ENCODE results near the gene AGTRAP.

AGTRAP gene

DNA sequence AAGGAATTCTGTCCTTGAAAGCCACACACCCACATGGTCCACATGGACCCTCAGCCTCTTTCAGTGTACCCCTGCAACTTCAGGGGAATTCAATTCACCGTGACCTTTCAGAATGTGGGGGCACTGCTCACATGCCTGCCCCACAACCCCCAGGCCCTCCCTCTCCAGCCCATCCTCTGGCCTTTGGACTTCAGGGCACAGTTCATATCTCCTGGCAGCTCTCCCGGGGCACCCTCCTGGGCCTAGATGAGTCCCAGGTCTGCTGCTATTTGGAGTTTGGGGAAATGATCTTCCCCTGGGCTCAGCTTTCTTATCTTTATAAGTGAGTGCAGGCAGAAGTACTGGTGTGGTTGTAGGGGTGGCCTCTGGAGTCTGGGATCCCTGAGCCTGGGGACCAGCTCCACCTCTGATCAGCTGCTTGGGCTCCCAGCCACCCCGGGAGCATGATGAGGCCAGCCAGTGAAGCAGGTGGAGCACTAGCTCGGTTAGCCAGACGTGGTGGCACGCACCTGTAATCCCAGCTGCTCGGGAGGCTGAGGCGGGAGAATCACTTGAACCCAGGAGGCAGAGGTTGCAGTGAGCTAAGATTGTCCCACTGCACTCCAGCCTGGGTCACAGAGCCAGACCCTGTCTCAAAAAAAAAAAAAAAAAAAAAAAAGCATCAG is 41.9 kb downstream of the AGTRAP start:
- intact Hi-C loops (cut with DNase I), result no loop called here
- no peak for DNase-seq

DNA sequence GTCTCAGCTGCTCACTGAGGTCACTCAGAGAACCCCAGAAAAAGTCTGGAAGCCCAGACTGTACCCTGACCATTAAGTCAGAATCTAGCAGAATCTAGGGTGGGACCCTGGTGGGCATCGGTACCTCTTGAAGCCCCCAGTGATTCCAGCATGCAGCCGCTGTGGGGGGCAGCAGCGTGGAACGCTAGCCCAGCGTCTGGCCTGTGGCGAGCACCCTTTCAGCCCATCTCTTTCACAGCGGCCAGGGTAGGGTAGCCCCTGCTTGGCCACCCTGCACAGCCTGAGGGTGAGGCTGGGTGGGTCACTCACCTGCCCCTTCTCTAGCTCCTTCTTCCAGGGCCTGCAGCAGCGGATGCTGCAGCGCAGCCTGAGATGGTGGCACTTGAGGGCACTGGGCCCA is 42.4 kb downstream of the AGTRAP start:
- no peak for DNase-seq
- intact Hi-C loops (cut with DNase I), result no loop called here

- intact Hi-C loops (cut with DNase I), result no loop called here
- DNase-seq, result no peak
Observed at GRCh38 chr1:11778844-11779623, 43.1 kb downstream of the AGTRAP start.

DNA sequence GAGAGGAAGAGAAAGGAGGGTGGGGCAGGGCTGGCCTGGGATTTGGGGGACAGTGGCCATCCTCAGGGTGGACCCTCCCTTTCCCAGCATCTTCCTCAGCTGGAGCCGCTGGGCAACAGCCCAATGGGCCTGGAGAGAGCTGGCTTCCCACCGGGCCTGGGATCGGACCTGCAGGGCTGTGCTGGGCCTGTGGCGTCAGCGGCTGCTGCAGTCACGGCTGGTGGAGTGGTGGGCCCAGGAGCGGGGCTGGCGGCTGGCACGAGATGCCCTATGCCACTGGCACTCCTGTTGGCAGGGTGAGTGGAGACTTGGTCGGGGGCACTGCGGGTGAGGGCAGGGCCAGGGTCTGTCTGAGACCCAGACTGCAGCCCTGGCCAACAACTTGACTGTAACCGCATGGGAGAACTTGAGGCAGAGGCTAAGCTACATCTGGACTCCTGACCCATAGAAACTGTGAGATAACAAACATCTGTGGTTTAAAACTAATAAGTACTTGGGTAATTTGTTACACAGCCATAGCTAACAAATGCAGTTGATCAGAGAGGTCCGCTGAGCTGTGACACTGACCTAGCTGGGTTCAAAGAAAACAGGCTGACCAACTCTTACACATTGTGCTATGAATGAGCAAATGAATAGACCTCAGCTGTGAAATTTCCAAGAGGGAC is 43.9 kb downstream of the AGTRAP start:
- intact Hi-C loops (cut with DNase I), result no loop called here
- no peak for DNase-seq

GRCh38 chr1:11780380-11781147 is 44.6 kb downstream of the AGTRAP start:
- DNase-seq, result no peak

DNA sequence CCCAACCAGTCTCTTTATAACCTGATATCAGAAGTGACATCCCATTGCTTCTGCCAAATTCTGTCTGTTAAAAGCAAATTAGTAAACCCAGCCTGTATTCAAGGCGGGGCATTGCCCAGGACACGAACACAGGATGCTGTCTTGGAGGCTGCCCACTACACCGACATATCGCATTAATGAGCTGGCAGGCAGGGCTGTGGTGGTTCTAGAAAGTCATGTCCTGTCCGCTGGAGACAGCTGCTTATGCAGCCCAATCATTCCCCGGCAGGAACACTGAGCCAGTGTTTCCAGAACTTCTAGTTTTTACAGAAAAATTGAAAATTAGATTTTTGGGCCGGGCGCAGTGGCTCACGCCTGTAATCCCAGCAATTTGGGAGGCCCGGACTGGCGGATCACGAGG is 45.4 kb downstream of the AGTRAP start:
- intact Hi-C loops (cut with DNase I), result no loop called here

More at GRCh38 chr1:11780380-11781147, 44.6 kb downstream of the AGTRAP start:
- intact Hi-C loops (cut with DNase I), result no loop called here

GRCh38 chr1:11782127-11782708 is 46.3 kb downstream of the AGTRAP start:
- DNase-seq, result no peak
- intact Hi-C loops (cut with DNase I), result no loop called here

More for the DNA sequence above, 45.4 kb downstream of the AGTRAP start:
- no peak for DNase-seq

- intact Hi-C loops (cut with DNase I), result no loop called here
- no peak for DNase-seq
Observed at GRCh38 chr1:11783556-11783955, 47.6 kb downstream of the AGTRAP start.

DNA sequence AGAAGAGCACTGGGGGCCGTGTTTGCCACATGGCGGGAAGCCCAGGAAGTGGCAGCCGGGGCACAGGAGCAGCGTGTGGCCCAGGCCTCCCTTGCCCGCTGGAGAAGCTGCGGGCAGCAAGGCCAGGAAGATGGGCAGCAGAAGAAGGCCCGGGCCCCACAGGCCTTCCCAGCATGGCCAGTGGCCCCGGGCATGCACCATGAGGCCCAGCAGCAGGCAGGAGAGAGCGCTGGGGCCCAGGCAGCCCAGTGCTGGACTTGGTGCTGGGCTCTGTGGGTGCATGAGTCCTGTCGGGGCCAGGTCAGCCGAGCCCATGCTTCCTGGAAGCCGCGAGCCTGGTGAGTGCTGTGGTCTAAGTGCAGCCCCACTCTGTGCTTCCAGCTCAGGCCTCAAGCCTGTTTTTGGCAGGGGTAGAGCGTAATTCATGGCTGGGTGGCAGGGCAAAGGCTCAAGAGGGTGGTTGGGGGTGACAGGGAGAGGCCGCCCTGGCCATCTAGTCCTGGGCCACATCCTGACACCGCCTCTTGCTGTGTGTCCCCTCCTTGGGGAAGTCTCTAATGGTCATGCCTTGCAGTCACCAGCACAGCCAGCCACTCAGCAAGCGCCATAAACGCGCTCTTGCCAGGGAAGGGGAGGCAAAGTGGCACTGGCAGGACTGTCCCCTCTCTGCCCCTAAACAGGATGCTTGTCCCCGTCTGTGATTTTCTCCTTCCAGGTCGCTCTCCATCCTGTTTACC is 48.5 kb downstream of the AGTRAP start:
- intact Hi-C loops (cut with DNase I), result no loop called here
- no peak for DNase-seq

DNA sequence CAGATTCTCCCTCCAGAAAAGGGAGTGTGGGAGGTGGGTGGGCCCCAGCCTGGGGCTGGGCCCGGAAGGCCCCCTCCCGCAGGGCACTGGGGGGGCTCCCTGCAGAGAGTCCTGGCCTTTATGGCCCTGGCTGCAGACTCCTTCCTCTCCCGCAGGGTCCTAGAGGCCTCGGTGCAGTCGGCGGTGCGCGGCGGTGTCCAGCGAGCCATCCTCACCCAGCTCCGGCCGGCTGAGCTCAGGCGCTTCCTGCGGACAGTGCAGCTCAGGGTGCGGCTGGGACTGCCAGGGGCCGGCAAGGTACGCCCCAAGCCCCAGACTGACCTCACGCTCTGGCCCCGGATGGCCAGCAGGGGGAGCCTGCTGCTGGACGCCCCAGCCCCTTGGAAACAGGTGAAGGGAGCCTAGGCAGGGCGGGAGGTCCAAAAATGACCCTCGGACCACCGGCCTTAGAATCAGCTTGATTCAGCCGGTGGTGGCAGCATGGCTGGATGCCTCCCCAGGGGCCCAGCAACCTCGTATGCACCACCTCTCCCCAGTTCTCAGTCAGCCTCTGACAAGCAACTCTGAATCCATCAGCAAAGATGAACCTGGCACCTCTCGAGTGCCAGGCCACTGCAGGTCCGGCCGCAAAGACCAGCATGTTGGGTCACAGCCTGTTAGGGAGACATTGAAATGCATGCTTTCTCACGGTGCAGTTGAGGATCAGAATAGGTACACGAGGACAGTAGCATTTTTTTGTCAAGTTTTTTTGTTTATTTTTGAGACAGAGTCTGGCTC is 49.2 kb downstream of the AGTRAP start:
- DNase-seq, result peak in 40 of 42 donors; percentile 43 to 84 (median 63)
- intact Hi-C loops (cut with DNase I), result no loop called here

DNA sequence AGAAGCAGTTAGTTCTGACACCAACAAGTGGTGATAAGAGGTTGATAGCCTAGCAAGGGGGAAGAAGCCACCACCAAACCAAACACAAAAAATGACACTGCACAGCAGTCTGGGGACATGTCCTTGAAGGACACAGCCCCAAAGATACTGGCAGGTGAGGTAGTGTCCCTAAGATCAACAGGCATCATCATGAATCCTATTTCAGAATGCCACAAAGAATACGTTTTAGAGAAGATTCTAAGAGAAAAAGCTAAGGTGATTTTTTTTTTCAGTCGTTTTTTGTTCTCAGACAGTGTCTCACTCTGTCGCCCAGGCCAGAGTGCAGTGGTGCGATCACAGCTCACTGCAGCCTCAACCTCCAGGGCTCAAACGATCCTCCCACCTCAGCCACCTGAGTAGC is 50.2 kb downstream of the AGTRAP start:
- DNase-seq, result no peak
- intact Hi-C loops (cut with DNase I), result no loop called here

DNA sequence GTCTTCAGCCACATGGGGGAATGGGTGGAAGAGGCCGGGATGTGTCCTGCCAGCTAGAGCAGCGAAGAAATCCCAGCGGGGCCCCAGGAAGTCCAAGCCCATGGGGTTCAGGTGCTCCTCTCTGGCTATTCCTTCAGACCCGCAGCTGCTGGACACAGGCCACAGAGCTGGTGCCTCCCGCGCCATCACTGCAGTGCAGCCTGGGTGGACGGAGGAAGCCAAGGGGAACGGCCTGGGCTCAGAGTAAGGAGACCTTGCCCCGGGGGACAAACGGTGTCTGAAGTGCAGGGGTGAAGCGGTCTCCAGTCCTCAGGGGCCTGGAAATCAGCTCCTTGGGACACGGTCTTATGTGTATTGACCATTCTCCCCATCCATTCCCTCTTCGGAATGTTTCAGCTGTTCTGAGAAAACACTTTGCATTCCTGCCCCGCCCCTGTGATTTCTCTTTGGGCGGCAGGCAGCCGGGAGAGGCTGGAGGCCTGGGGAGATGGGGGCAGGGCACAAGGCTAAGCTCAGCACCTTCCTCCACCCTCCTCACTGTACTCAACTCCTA is 51.4 kb downstream of the AGTRAP start:
- intact Hi-C loops (cut with DNase I), result no loop called here
- DNase-seq, result peak in 2 of 42 donors; percentile 32 to 45

DNA sequence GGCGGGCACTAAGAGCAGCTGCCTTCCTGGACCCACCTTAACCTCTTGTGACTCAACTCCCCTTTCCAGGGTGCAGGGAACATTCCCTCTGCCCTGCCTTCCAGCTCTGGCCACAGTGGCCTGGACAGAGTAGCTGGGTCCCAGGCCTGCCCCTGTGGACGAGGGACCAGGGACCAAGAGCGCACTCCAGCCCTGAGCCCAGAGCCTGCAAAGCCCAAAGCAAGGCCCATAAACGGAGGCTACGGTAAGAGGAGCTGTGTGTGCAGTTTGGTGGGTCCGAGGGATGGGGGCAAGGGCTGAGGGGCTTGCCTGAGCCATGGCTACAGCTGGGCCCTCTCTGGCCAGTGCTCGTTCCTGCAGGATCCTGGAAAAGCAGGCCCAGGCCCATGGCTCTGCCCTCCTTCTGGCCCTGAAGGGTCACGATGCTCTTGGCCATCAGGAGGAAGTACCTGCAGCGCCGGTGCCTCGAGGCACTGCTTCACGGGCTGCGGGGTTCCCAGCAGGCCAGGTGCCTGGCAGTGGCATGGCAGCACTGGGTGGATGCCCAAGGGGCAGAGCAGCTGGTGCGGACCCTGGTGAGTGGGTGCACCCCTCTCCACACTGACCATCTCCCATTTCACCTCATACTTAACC is 52.0 kb downstream of the AGTRAP start:
- DNase-seq, result no peak
- intact Hi-C loops (cut with DNase I), result no loop called here

GRCh38 chr1:11788549-11789053 is 52.7 kb downstream of the AGTRAP start:
- DNase-seq, result no peak
- intact Hi-C loops (cut with DNase I), result no loop called here

DNA sequence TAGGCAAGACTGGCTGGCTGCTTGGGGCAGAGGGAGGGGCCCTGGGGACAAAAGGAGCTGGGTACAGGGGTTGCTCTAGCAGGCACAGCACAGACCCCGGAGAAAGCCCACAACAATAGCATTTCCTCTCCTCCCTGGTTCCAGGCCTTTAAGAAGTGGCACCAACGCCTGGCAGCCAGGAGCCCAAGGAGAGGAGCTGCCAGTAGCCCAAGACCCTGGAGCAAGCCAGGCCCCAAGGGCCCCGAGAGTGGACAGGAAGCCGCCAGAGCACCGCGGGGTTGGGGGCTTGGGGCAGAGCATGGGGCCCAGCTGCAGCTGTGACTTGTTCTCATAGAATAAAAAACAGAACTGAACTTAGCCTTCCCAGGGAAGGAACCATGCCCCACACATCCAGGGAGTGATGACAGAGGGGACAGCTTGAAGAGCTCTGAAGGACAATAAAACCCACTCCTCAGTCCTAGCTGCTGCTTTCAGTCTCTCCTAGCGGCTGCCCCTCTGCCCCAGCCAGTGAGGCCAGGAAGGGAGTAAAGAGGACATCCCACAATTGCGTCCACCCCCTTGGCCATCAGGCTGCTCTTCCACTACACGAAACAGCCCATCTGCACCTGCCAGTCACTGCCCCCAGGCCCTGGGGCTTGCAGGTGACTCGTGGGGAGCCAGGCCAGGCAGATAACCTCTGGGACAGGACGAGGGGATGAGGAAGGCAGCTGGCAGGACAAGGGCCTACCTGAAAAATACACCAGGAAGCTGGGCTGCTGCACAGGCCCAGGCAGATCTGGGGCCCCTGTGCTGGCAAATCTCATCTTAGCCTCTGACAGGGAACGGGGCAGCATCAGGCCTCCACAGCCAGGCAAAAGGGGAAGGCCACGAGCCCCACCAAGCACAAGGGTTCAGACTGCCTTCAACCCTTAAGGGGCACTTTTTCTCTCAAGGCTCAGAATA is 53.5 kb downstream of the AGTRAP start:
- no peak for DNase-seq
- intact Hi-C loops (cut with DNase I), result no loop called here

Data from head of caudate nucleus (tissue), 42 donors.